ENCODE measurements around the gene SNAI1.

The SNAI1 gene

DNA sequence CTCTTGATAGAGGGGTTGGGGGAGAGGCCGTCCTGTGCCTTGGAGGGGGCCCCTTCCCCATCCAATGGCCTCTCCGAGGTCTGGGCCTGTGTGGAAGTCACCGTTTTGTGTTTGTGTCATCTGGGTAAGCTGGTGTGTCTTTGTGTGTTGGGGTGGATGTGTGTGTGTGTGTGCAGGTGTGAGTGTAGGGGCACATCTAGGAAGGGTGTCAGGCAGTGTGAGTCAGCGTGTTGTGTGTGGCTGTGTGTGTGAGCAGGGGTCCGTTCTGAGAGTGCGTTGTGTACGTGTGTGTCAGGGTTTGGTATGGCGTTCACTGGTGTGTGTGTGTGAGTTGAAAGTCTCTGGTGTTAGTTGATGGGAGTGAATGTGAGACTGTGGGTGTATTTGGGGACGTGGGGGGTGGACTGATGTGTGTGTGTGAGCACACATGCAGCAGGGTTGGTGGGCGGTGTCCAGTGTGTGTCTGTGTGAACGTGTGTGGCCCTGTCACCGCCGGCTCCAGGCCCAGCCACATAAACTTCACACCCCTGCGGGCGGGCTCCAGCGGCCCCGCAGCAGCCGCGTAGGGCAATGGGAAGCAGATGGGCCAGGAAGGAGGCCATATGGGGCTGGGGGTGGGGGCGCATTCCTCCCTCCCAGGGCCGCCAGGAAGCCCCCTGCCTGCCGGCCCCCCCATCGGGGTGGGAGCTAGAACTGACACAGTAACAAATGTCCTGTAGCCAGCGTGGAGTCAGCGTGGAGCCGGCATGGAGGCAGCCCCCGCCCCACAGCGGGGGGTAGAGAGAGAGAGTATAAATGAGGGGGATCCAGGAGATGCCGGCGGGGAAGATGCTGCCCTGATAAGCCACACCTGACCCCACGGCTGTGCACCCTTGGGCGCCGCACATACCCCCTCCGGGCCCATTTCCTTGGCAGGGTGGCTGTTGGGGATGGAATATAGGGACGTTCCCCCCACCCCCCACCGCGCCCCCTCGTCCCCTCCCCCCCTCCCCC lies 32.1 kb downstream of the SNAI1 start:
- no peak for FAIRE-seq

- no peak for FAIRE-seq
These were observed 32.8 kb downstream of the SNAI1 start for GRCh38 chr20:50015636-50015992.

DNA sequence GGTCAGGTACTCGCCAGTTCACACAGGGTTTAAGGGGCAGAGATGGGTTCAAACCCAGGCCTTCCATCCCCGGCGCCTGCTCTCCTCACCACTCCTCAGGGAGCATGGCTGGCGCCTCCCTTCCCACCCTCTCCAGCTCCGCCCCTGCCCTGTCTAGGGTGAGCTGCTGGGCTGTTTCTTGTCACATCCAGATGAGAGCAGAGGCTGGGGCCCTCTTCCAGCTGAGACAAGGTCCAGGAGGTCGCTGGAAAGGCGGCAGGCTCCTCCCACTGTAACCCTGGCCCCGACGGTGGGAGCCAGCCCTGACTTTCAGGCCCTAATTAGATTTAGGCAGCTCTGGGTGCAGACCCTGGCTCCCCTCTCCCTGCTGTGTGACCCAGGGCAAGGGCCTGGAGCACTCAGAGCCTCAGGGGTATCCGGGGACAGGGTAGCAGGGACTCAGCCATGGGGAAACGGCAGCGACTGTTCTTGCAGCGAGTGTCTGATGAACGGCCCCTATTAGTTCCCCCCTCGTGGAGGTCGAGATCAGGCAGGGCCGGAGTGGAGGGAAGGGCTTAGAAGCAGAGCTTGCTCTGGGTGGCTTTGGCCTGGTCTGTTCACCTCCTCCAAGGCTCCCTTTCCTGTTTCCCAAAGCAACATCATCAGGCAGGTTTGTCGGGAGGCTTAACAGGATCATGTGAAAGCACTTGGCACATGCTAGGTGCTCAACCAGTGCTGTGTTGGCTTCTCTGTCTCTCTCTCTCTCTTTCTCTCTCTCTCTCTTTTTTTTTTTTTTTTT lies 33.4 kb downstream of the SNAI1 start:
- no peak for FAIRE-seq

DNA sequence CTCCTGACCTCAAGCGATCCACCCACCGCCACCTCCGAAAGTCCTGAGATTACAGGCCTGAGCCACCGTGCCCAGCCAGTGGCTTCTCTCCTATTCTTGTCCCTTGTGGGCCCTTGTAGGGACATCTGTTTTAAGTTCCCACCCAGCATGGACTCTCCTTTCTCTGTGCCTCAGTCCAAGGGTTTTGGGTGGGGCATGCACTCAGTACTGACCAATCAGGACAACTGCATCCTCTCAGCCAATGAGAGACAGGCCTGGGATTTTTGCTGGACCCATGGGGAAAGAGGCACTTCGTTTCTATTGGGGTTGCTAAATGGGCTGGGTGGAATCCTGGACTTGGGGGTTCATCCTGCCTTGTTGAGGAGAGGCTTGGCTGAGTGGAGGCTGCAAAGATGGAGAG lies 34.4 kb downstream of the SNAI1 start:
- FAIRE-seq = no peak

DNA sequence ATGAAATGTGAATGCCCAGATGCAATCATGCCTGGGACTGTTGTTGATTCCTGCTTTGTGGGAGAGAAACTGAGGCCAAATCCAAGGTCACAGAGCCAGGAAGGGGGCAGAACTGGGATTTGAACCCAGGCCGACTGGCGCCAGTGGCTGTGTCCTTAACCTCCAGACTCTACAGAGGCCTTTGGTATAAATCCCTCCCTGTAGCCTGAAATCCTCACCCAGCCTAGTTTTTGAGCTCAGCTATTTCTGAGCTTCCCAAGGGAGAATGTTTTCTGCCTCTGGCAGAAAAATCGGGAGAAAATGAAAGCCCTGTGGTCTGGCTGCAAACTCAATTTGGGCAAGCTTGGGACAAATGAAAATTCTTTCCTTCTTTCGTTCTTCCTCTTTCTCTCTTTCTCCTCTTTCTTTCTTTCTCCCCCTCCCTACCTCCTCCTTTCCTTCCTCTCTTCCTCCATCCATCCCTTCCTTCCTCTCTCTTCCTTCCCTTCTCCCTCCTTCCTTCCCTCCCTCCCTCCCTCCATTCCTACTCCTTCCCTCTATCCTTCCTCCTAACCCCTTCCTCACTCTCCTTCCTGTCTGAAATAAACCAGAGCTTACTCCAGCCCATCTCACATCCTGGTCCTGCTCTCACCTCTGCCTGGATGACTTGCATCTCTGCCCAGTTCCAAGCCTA lies 34.9 kb downstream of the SNAI1 start:
- FAIRE-seq = no peak

- no peak for FAIRE-seq
These were observed 36.9 kb downstream of the SNAI1 start for GRCh38 chr20:50019466-50020256.

- no peak for FAIRE-seq
These were observed 37.5 kb downstream of the SNAI1 start for GRCh38 chr20:50020288-50020687.

- no peak for FAIRE-seq
These were observed 39.9 kb downstream of the SNAI1 start for GRCh38 chr20:50022676-50023075.

DNA sequence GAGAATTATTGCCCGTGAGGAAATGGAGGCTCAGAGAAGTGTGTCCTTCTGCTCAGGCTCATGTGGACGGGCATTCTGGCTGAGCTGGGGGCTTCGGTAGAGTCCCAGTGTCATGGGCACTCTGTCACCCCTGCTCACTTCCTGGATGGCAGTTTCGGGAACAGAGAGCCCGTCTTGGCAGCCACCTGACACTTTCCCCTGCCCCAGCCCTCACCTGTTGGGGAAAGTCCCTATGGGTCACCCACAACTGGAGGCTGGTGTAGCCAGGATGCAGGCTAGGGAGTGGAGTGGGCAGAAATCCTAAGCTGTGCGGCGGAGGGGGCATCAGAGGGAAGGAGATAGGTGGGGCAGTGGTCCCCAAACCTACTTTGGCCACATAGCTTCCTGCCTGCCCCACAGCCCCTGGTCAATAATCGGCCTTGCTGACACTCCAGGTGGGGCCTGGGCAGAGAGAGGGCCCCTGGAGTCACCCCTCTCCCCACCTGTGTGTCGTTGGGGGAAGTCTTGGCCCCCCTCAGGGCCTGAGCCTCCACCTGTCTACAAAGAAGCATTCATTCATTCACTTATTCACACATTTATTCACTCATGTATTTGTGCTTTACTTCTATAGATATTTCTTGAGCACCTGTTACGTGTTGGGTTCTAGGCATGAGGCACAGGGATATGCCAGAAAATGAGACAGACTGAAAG lies 40.5 kb downstream of the SNAI1 start:
- no peak for FAIRE-seq

DNA sequence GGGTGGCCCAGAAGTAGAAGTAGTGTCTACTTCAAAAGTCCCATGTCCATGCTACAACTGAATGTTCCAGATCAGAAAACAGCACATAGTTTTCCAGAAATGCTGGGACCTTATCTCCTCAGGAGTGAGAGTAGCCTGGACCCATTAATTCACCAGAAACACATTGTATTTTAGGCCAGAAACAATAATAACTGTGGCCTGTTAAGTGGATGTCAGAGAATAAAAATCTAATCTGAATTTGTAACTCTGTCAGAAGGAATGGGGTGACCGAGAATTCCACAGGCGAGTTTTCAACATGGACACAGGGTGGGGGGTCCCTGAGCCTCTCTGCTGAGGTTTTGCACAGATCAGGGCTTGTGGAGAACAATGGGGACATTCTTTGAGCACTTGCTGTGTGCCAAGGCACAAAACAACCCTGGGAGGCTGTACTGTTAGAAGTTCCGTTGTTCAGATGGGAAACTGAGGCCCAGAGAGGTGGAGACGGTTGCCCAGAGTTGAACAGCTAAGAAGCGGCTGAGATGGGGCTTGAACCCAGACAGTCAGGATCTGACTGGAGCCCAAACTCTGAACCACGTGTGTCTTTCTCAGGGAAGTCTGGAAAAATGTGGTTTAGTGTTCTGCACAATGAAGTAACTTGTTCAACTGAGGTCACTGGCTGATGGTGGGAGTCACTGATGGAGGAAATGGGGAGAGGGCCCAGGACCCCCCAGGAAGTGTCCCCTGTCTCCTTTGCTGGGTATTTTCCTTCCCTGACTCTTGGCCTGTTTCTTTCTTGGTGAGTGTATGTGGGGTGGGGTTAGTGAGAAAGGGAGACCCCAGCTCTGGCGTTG lies 44.2 kb downstream of the SNAI1 start:
- no peak for FAIRE-seq

DNA sequence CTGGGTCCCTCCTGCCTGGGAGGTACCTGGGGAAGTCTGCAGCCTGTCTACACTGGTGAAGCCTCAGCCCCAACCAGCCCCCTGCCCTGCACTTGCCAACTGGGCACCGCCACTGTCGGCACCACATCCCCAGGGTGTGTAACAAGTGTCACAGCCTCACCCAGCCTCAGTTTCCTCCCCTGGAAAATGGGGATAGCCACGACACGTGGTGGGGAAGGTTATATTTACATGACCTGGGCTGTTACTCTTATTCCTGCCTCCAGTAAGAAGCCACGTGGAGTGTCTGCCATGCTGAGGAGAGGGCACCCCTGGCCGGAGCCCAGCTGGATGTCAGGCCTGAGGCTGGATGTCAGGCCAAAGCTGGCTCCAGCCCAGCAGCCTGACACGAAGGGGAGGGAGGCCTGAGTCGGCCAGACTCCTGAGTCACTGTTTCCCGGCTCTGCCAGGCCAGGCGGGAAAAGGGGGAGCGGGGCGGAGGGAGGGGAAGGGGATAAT lies 44.9 kb downstream of the SNAI1 start:
- FAIRE-seq = no peak

DNA sequence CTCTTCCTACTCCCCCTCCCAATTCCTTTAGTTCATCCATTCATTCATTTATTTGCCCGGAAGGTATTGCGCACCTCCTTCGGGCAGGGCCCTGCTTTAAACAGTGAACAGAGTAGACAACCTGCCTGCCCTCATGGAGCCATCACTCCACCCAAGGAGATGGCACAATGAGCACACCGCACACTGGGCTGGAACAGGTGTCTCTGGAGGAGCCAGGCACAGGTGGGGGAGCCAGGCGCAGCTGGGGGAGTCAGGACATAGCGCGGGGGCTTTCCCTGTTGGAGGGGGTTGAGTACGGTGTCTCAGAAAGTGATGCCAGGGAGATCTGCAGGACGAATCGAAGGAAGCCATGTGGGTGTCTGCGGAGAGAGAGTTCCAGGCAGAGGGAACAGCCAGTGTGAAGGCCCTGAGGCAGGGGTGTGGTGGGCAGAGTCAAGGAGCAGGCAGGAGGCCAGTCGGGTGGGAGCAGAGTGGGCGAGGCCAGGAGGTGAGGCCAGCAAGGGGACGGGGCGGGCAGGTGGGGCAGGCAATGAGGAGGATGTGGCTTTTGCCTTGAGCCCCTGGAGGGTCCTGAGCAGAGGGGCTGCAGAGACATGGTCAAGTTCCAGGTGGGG lies 46.4 kb downstream of the SNAI1 start:
- FAIRE-seq = no peak

- FAIRE-seq = no peak
These were observed 47.1 kb downstream of the SNAI1 start for GRCh38 chr20:50029697-50030461.

DNA sequence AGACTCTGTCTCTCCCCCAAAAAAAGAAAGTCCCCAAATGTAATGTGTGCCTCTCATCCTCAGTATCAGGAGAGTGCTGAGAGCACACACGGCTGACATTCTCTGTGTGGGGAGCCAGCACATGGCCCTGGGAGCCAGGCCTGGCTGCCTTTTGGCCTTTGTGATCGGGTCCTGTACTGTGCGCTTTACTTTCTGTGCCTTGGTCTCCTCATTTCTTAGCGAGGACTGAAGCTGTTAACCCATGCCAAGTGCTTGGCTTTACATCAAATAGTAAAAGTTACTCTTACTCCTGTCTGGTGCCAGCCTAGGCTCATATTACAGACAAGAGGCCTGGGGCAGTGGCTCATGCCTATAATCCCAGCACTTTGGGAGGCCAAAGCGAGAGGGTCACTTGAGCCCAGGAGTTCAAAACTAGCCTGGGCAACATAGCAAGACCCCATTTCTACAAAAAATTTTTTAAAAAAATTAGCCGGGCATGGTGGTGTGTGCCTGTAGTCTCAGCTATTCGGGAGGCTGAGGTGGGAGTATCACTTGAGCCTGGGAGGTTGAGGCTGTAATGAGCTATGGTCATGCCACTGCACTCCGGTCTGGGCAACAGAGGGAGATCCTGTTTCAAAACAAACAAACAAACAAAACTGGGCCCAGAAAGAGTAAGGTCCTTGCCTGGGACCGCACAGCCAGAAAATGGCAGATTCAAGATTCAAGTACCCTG lies 50.3 kb downstream of the SNAI1 start:
- FAIRE-seq = no peak

DNA sequence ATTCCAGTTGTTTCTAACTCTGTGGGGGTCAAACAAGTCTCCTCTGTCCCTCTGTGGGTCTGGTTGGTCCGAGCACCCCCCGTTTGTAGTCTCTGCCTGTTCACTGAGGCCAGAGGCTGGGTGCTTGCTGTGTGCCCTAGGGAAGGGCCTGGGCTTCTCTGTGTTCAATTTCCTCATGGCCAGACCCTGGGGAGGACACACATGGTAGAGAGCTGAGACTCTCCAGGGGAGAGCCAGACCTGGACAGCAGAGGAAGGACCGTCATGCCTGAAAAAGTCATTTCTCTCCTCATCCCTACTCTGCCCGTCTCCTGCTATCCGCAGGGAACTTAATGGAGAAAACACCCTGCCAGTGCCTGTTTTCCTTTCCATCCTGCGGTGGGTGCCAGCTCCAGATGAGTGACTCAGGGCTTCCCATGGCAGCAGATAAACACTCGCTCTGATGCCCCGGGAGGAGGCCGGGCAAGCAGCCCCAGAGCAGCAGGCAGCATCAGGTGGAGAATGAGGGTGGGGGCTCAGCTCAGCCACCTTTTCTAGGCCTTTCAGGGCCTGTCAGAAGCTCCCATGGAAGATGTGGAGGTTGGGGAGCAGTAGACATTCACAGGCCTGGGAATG lies 51.9 kb downstream of the SNAI1 start:
- no peak for FAIRE-seq

DNA sequence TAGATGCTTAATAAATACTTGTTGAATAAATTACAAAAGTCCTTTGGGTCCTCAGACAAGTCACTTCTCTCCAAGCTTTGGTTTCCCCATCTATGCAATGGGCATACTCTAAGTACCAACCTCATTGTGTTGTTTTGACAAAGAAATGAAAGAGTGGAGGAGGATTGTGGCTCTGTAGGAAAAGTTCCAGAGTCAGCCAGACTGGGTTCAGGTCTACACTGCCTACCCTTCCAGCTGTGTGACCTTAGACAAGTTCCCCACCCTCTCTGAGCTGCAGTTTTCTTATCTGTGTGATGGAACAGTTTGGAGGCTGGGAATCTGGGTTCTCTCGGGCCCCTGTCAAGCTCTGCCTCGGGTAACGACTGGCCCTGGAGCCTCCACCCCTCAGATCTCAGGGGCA lies 53.9 kb downstream of the SNAI1 start:
- FAIRE-seq = no peak

DNA sequence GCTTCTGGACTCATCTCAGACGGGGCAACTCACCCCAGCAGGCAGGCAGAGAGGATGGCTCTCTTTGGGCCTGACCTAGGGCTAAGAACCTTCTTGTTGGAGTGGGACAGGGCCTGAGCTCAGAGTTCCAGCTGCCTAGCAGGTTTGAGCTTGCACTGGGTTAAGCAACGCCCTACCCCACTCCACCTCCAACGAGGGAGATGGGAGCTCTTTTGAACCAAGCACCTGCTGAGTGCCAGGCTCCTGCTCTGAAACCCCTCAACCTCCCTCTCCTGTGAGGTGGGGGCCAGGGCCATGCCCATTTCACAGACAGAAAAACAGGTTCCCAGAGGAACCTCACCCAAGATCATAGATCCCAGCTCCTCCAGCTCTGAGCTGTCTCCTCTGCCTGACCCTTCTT lies 54.3 kb downstream of the SNAI1 start:
- no peak for FAIRE-seq

GRCh38 chr20:50037575-50037974 lies 54.8 kb downstream of the SNAI1 start:
- no peak for FAIRE-seq

Measured in endometrium (tissue), 2 donors.